GM18951 (cell line): ENCODE data around the gene SCN8A.
"Not testable (repeated sequence)": the region's sequence is repeated elsewhere in the genome, so short reads cannot be mapped to it uniquely, and the experiment has no call there.

Source experiments
- POLR2A ChIP-seq: IDR thresholded peaks from 4 replicates; pipeline ENCODE4 v1.6.1; 2011; ENCODE audit warnings: mild to moderate bottlenecking; ENCODE audit not compliant: insufficient read length, insufficient read depth; ENCODE audit errors: extremely low read depth
- in situ Hi-C: fragments of 300-500 bp; cut with MboI; formaldehyde crosslinking; loops from one replicate; pipeline ENCODE4 v1.12.0; 2022; ENCODE audit warnings: low sequenced_read_pairs, mixed read lengths, inconsistent platforms; ENCODE audit not compliant: unreplicated experiment

The SCN8A gene

GRCh38 chr12:51631591-51631990 is 40.6 kb downstream of the SCN8A start:
- in situ Hi-C loops = no loop called here
- no peak for TF ChIP-seq POLR2A

GRCh38 chr12:51632623-51633022 is 41.6 kb downstream of the SCN8A start:
- in situ Hi-C loops = no loop called here
- TF ChIP-seq POLR2A = no peak

GRCh38 chr12:51635346-51635745 is 44.3 kb downstream of the SCN8A start:
- in situ Hi-C loops = no loop called here
- TF ChIP-seq POLR2A = no peak

GRCh38 chr12:51636581-51636980 is 45.5 kb downstream of the SCN8A start:
- in situ Hi-C loops = no loop called here
- TF ChIP-seq POLR2A = no peak

- TF ChIP-seq POLR2A = no peak
- in situ Hi-C loops = no loop called here
These were observed 46.0 kb downstream of the SCN8A start for GRCh38 chr12:51636986-51637385.

- in situ Hi-C loops = no loop called here
These were observed 48.3 kb downstream of the SCN8A start for GRCh38 chr12:51639361-51639760.

GRCh38 chr12:51642286-51642685 is 51.3 kb downstream of the SCN8A start:
- no peak for TF ChIP-seq POLR2A
- in situ Hi-C loops = no loop called here

More at GRCh38 chr12:51639361-51639760, 48.3 kb downstream of the SCN8A start:
- TF ChIP-seq POLR2A = no peak

- in situ Hi-C loops = no loop called here
These were observed 52.9 kb downstream of the SCN8A start for GRCh38 chr12:51643951-51644350.

GRCh38 chr12:51644691-51645090 is 53.7 kb downstream of the SCN8A start:
- in situ Hi-C loops = not testable (repeated sequence)

More at GRCh38 chr12:51643951-51644350, 52.9 kb downstream of the SCN8A start:
- no peak for TF ChIP-seq POLR2A

- in situ Hi-C loops = no loop called here
- no peak for TF ChIP-seq POLR2A
These were observed 54.9 kb downstream of the SCN8A start for GRCh38 chr12:51645961-51646360.

GRCh38 chr12:51647647-51648046 is 56.6 kb downstream of the SCN8A start:
- in situ Hi-C loops = no loop called here
- TF ChIP-seq POLR2A = no peak

GRCh38 chr12:51653431-51653830 is 62.4 kb downstream of the SCN8A start:
- in situ Hi-C loops = no loop called here
- TF ChIP-seq POLR2A = no peak

GRCh38 chr12:51661199-51661598 is 70.2 kb downstream of the SCN8A start:
- no peak for TF ChIP-seq POLR2A
- in situ Hi-C loops = no loop called here

- TF ChIP-seq POLR2A = no peak
- in situ Hi-C loops = no loop called here
These were observed 70.8 kb downstream of the SCN8A start for GRCh38 chr12:51661836-51662235.

- no peak for TF ChIP-seq POLR2A
- in situ Hi-C loops = no loop called here
These were observed 71.7 kb downstream of the SCN8A start for GRCh38 chr12:51662728-51663154.
